GM18511 (cell line): ENCODE results near the gene NANS.
"Not testable (repeated sequence)": the region's sequence is repeated elsewhere in the genome, so short reads cannot be mapped to it uniquely, and the experiment has no call there.

Experiments
- ATAC-seq: cut with Tn5 transposase; IDR thresholded peaks from one replicate; pipeline ENCODE4 v1.9.1; 2021; ENCODE audit warnings: mild to moderate bottlenecking, moderate library complexity; ENCODE audit not compliant: unreplicated experiment

The NANS gene

GRCh38 chr9:98056269-98057137 is at the start of gene NANS:
Gene NANS (plus strand): TSS chr9:98056732. CDS start chr9:98056809, 77 bp downstream.
- ATAC-seq = peak; percentile 95

GRCh38 chr9:98007251-98007928 is 49.1 kb upstream of the NANS start:
- no peak for ATAC-seq

- ATAC-seq = no peak
These were observed 47.8 kb upstream of the NANS start for GRCh38 chr9:98008764-98009163.

GRCh38 chr9:98009437-98009836 is 47.1 kb upstream of the NANS start:
- ATAC-seq = no peak

GRCh38 chr9:98009936-98010335 is 46.6 kb upstream of the NANS start:
- no peak for ATAC-seq

GRCh38 chr9:98010445-98010844 is 46.1 kb upstream of the NANS start:
- ATAC-seq = peak; percentile 98

GRCh38 chr9:98011122-98011521 is 45.4 kb upstream of the NANS start:
- no peak for ATAC-seq

GRCh38 chr9:98016137-98016680 is 40.3 kb upstream of the NANS start:
- ATAC-seq = no peak

- ATAC-seq = no peak
These were observed 39.2 kb upstream of the NANS start for GRCh38 chr9:98017306-98017705.

GRCh38 chr9:98018347-98018746 is 38.2 kb upstream of the NANS start:
- no peak for ATAC-seq

GRCh38 chr9:98019098-98019497 is 37.4 kb upstream of the NANS start:
- no peak for ATAC-seq

- ATAC-seq = not testable (repeated sequence)
These were observed 36.7 kb upstream of the NANS start for GRCh38 chr9:98019869-98020268.

- no peak for ATAC-seq
These were observed 35.9 kb upstream of the NANS start for GRCh38 chr9:98020476-98021145.

GRCh38 chr9:98021306-98022040 is 35.1 kb upstream of the NANS start:
- no peak for ATAC-seq

- no peak for ATAC-seq
These were observed 34.1 kb upstream of the NANS start for GRCh38 chr9:98022447-98022846.

GRCh38 chr9:98024702-98025101 is 31.8 kb upstream of the NANS start:
- no peak for ATAC-seq

- no peak for ATAC-seq
These were observed 25.4 kb upstream of the NANS start for GRCh38 chr9:98031169-98031568.

GRCh38 chr9:98031935-98032334 is 24.6 kb upstream of the NANS start:
- no peak for ATAC-seq

GRCh38 chr9:98034593-98035546 is 21.7 kb upstream of the NANS start:
- ATAC-seq = peak; percentile 49

- no peak for ATAC-seq
These were observed 19.2 kb upstream of the NANS start for GRCh38 chr9:98037357-98037756.
